ENCODE measurements around the gene CSN2.
"Not testable (repeated sequence)": the region's sequence is repeated elsewhere in the genome, so short reads cannot be mapped to it uniquely, and the experiment has no call there.

Gene CSN2, protein sequence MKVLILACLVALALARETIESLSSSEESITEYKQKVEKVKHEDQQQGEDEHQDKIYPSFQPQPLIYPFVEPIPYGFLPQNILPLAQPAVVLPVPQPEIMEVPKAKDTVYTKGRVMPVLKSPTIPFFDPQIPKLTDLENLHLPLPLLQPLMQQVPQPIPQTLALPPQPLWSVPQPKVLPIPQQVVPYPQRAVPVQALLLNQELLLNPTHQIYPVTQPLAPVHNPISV

DNA sequence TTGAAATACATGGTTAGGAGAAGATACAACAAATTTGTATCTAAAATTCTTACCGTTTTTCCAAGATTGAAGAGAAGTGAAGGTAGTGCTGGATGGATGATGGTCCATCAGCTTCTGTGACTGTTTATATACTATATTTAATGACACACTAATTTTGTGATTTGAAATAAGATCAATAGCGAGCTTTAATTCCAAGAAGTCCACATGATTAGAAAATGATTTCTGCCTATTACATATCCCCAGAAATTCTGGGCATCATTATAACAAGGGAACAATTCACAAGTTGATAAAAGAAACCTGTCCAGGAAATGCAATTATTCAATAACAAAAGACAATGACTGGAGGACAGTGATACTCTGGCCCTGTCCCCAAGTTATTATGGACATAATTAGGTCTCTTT, at the start of gene CSN2:
Gene CSN2 (minus strand): TSS at position 101 of the 400 bp plus-strand sequence. CDS start 4,733 bp downstream, outside the sequence.
- no peak for DNase-seq

DNA sequence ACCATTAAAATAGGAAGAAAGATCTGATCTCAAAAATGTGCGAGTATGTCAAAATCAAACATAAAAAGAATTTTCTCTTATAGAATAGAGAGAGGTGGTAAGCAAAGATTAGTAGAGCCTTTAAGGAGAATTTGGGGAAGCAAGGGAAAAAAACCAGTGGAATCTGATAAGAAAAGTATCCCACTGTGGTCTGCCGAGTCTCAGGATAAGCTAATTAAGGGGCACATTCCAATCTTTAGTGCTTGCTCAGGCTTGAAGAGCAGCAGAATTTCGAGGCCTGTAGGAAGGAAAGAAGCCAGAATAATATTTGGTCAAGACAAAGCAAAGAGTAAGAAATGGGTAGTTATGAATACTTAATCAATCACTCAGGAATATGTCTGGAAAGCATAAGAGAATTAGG, 43.2 kb upstream of the CSN2 start:
- DNase-seq = no peak

DNA sequence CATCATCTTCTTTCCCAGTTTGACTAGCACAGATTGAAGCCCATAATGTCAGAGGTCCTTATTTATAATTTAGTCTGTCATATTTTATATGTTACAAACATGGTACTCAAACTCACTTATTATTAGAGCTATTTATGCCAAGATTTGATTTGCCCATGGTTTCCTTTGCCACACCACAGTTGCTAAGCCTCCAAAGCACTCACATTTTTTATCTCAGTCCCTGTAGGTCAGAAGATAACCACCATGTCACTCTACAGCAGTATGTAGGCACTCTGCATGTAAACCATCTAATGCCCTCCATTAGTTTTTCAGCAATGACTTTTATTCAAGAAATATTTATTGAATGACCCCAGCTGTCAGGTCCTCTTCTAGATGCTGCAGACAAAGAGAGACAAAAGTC, 37.0 kb upstream of the CSN2 start:
- no peak for DNase-seq

DNA sequence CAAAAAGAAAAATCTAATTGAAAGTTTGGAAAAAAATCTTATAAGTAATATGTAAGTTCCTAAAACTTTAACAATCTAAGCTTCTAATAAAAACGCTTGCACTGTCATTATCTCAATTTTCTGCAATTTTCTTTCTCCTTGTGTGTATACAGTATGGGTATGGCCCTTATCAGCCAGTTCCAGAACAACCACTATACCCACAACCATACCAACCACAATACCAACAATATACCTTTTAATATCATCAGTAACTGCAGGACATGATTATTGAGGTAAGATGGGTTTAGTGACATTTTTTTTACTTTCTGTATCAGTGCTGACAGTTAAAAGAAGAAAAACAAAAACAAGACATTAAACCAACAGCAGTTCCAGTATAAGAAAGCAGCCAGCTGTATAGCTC, 35.2 kb upstream of the CSN2 start:
- DNase-seq = no peak

DNA sequence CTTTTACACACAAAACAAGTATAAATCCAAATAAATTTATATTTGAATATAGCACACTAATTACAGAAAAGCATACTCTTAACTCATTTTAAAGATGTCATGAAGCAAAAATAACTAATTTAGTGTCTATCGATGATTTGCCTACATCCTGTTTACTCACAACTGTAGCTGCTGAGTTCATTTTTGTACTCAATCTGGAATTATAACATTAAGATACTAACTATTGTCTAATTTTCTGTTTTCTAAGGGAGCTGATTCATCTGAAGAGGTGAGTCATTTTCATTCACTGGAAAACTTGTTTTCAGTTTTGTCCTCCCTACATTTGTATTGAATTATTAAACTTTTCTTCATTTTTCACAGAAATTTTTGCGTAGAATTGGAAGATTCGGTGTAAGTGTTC, 33.9 kb upstream of the CSN2 start:
- peak; percentile 30 for DNase-seq

DNA sequence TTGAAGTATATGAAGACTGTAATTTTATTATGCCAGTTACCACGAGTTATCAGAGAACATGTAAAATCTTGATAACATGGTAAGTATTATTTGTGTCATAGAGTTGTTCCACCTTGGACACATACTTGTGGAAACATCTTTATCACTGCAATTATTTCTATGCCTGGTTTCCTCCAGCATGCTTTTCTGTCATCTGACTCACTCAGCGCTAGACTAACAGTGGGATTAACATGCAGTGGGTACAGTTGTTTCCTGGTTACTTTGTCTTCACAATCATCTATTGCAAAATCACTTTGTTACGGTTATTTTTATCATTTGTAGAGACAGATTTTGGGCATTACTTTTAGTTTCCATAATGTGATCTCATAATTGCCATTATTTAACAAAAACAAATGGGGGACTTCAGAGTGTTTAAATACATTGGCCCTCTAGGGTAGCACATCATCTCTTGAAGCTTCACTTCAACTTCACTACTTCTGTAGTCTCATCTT, 30.0 kb upstream of the CSN2 start, which contains the start of gene STATH:
Gene STATH (plus strand): TSS at position 441 of the 491 bp plus-strand sequence. CDS start 2,472 bp downstream, outside the sequence.
- DNase-seq = no peak

DNA sequence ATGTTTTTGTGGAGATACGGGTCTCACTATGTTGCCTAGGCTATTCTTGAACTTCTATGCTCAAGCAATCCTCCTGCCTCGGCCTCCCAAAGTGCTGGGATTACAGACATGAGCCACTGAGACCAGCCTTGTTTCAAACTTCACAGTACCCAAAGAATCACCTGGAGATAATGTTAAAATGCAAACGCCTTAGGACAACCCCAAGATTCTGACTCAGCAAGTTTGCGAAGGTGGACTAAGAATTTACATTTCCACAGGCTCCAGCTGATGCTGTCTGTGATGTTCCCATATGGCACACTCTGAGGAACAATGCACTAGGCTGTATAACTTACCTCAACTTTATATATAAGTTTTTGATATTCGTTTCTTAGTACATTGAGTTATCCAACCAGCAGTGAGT, 29.3 kb upstream of the CSN2 start:
- no peak for DNase-seq

DNA sequence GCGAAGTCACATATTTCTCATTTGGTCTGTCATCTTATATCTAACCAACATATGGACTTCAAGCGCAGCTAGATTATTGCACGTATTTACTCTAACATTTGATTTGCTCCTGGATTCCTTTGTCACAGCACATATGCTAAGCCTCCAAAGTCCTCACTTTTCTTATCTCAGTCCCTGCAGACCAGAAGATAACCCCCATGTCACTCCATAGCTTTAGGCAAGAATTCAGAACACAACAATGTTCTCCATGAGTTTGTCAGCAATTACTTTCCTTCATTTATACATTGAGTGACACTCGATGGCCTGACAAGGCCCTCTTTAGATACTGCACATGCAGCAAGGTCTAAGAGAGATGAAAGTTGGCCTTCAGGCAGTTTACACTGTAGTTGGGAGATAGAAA, 25.5 kb upstream of the CSN2 start:
- no peak for DNase-seq

DNA sequence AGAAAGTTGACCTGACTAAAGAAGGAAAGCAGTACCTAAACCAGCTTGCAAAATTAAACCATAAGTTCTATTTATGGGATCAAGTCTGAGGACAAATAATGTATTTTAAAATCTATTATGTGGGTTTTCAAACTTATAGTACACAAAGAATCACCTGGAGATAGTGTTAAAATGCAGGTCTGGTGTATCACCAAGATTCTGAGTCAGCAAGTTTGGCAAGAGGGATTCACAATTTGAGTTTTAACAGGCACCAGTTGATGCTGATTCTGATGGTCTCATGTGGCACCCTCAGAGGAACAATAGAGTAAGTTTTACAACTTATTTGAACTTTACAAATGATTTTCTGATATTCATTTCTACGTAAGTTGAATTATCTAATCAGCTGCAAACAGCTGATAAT, 21.1 kb upstream of the CSN2 start:
- DNase-seq = no peak

DNA sequence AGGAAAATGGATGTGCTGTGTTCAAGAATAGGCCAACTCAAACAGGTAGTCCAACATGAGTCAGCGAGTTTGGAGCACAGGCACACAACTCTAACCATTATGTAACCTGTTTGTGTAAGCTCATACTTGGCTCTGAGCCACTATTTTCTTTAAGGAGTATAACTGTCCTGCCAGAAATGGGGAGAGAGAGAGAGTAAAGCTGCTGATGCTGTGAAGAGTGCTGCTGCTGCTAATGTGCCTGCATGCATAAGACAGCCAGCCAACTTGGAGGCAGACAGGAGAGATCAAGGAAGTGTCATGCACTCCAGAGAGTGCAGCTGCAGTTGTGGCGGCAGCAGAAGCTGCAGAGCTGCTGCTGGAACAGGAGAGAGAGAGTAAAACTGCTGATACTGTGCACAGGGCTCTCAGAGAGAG, 18.5 kb upstream of the CSN2 start:
- peak; percentile 19 for DNase-seq

DNA sequence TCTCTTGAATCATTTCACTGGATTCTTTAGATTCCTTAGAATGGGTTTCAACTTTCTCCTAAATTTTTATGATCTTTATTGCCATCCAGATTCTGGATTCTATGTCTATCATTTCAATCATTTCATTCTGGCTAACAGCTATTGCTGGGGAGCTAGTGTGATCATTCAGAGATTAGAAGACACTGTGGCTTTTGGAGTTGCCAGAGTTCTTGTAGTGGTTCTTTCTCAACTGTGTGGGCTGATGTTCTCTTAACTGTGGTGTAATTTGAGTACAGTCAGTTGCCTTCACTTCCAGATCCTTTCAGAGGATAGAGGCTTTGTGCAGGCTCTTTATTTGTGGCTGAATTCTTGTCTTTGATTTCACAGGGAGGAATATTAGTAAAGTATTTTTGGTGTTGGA, 12.1 kb upstream of the CSN2 start:
- DNase-seq = no peak

DNA sequence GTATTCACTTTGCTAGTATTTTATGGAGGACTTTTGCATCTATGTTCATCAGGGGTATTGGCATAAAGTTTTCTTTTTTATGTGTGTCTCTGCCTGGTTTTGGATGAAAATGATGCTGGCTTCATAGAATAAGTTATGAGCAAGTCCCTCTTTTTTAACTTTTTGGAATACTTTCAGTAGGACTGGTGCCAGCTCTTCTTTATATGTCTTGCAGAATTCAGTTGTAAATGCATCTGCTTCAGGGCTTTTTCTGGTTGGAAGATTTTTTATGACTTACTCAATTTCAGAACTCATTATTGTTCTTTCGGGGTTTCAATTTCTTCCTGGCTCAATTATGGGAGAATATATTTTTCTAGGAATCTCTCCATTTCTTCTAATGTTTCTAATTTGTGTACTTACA, 9.1 kb upstream of the CSN2 start:
- DNase-seq = no peak

DNA sequence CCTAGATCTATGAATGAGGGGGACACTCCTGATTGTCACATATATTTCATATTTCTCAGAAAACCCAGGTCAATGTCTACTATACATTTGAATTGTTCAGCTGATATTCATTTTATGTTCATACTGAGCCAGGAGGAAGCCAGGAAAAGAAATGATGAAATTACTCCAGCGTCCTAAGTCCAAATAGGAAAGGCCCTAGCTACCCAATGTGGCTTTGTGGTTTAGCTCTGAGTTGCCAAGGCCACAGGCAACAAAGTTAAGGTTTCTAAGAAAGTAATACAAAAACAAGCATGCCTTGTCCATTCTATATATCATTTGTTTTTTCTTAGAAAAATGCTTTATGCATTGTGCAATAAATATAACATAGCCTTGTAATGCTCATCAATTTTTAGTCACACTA, 4.5 kb upstream of the CSN2 start:
- no peak for DNase-seq

DNA sequence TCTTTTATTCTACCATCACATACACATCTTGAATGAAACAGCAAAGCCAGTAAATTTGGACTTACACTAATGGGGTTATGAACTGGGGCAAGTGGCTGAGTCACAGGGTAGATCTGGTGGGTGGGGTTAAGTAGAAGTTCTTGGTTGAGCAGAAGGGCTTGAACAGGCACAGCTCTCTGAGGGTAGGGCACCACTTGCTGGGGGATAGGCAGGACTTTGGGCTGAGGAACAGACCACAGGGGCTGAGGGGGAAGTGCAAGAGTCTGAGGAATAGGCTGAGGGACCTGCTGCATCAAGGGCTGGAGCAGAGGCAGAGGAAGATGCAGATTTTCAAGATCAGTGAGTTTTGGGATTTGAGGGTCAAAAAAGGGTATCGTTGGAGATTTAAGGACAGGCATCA, 8.3 kb downstream of the CSN2 start:
- no peak for DNase-seq

DNA sequence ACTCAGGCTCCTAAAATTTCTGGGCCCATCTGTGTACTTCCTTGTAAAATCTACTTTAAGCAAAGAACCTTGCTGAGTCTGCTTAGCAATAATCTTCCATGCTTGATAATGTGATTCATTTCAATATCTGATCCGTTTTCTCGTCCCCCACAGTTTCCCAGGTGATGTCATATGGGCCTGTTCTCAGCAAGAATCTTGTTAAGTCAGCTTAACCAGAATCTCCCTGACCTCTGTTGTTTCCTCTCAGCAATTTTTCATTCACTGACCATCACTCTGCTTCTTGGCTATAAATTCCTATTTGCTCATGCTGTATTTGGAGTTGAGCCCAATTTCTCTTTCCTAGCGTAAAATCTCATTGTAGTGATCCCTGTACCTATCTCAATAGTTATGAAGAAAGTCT, 13.9 kb downstream of the CSN2 start:
- no peak for DNase-seq

DNA sequence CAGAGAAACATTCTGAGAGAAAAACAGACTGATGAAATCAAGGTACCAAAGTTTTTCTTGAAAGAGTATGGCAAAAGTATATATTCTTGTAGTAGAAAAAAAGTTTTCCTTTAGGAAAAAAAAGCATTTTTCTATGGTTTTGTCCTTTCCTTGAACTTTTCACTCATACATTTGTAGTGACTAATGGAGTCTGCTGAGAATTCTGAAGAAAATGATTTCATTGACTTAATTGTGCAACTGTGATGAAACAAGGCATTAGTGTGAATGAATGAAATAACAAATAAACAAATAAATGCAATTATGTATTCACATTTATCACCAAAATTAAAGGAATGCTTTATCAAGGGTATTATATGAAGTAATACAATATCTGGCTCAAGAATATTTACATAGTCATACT, 29.0 kb downstream of the CSN2 start:
- no peak for DNase-seq

DNA sequence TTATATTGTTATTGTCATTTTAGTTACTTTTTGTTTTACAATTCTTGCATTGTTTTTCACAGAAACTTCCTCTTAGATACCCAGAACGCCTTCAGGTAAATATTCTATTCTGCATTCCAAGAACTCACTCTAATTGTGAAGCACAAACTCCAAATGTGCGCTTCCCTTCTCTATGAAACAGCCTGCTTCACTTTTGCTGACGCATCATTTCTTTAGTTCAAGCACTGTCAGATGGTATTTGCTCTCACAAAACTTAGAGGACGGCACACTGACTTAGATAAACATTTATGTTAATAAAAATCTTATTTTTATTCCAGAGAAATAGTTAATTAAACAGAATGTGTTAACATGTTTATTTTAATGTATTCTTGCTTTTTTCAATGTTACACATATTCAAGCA, 31.4 kb downstream of the CSN2 start:
- no peak for DNase-seq

DNA sequence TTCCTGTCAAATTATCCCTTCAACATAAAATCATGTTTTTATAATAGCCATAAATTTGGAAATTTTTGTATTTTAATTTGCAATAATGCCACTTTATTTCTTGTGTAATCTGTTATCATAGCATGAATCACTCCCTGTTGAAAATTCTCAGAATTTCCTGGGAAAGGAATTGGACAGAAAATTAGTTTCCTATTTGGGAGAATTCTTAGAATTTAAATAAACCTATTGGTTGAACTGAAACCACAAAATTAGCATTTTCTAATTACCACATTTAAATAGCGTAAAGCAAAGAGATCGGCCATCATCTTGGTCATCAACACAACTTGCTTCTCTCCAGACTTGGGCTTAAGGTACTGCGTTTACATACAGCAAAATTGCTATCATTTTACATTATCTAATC, 34.8 kb downstream of the CSN2 start, which contains the start of gene CSN1S1:
Gene CSN1S1 (plus strand): TSS at position 301 of the 400 bp plus-strand sequence. CDS start 1,488 bp downstream, outside the sequence.
- DNase-seq = no peak

DNA sequence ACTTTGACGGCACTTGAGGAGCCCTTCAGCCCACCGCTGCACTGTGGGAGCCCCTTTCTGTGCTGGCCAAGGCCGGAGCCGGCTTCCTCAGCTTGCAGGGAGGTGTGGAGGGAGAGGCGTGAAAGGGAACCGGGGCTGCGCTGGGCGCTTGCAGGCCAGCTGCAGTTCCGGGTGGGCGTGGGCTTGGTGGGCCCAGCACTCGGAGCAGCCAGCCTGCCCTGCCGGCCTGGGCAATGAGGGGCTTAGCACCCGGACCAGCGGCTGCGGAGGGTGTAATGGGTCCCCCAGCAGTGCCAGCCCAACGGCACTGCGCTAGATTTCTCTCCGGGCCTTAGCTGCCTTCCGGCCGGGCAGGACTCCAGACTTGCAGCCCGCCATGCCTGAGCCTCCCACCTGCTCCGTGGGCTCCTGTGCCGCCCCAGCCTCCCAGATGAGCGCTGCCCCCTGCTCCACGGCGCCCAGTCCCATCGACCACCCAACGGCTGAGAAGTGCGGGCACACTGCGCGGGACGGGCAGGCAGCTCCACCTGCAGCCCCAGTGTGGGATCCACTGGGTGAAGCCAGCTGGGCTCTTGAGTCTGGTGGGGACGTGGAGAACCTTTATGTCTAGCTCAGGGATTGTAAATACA, 41.6 kb downstream of the CSN2 start:
- DNase-seq = not testable (repeated sequence)

DNA sequence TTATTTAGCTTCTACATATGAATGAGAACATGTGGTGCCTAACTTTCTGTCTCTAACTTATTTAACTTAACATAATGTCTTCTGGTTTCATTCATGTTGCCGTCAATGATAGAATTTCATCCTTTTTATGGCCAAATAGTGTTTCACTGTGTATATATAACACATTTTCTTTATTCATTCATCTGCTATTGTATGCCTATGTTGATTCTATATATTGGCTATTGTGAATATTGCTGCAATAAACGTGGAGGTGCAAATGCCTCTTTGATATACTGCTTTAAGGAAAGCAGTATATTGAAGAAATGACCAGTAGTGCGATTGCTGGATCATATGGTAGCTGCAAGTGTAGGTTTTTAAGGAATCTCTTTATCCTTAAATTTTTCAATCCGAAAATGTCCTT, 44.7 kb downstream of the CSN2 start:
- no peak for DNase-seq

DNA sequence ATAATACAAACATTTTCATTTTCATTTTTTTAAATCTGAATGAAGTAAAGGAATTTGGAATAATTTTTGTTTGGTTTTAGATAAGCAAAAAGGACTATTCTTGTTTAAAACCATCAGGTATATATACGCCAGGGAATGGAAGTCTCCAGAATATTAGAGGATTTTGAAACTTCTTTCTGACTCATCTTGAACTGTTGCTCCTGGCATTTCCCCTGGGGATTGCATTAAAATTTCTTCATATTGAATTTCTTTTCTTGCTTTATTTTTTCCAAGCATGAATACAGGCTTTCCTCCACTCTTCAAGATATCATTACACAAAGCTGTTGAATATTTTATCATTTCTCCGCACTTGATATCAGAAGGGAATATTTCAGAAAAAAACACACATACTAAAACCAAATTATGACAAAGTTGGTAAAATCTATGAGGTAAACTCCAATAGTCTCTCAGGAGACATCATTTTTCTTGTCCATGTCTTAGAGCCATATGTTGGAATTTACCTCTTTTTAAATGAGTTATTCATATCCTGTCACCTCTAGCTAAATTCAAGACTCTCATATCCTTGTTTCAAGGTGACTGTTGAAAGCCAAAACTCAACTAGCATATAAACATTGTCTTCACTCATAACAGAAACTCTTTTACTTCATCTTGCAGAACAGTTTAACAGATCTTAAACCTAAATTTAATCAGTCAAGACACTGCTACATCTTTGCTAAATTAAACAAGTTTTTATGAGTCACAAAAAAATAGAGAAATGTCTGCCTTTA, 55.3 kb downstream of the CSN2 start:
- DNase-seq = peak; percentile 1

DNA sequence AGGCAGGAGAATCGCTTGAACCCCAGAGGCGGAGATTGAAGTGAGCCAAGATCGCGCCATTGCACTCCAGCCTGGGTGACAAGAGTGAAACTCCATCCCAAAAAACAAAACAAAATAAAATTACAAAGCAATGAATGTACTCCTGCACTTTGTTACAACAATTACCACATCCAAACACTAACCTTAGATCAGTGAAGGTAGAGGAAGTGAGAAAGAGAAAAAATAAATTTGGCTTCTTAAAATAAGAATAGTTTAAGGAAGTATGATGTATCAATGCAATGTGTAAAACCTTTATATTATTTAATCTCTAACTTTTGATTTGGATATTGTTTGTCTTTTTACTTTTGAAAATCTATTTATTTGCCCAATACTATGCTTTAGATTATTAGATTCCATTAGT, 56.3 kb downstream of the CSN2 start:
- DNase-seq = no peak

DNA sequence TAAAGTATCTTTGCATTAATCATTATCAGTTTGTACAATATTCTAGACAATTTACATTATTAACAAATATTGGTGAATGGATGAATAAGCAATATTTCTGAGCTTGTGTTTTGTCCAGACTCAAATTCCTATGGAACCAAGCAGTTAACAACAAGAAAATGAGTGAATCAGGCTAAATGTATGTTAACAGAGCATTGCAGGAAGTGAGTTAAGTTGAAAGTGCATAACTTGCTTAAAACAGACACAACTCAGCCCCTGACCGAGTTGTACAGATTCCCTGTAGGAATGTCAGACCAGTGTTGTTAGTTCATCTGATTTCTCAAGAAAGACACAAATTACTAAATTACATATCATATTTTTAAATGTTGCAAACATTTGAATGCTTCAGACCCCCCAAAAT, 58.4 kb downstream of the CSN2 start:
- DNase-seq = no peak

Measured in activated CD4-positive, alpha-beta T cell treated with anti-CD3 and anti-CD28 coated beads, Interleukin-2, Interleukin-6, amounts not matched to agents 100 ng/mL and 50 ng/mL, durations not matched to agents 16 hours and 8 hours (primary cell).